SKM-1 treated with dmso at 0.1 percent for 144 hours (cell line): ENCODE data around the gene NARS2.
"Not testable (repeated sequence)": the region's sequence is repeated elsewhere in the genome, so short reads cannot be mapped to it uniquely, and the experiment has no call there.

Source experiments
- DNase-seq: peaks from one replicate; lab custom pipeline; 2025; ENCODE audit not compliant: unreplicated experiment; lab: John Stamatoyannopoulos, UW

NARS2 gene

DNA sequence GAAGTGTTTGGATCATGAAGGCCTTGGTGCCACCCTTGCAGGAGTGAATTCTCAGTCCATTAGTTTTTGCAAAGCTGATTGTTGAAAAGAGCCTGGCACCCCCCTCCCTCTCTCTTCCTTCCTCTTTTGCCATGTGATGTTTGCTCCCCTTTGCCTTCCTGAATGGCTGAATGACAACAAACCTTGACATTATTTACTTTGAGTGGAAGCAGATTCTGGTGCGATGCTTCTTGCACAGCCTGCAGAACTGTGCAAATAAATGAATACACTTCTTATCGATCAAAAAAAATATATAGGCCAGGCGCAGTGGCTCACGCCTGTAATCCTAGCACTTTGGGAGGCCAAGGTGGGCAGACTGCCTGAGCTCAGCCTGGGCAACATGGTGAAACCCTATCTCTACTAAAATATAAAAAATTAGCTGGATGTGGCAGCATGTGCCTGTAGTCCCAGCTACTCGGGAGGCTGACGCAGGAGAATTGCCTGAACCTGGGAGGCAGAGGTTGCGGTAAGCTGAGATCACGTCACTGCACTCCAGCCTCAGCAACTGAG, 2.0 kb upstream of the NARS2 start:
- peak; percentile 12 for DNase-seq

DNA sequence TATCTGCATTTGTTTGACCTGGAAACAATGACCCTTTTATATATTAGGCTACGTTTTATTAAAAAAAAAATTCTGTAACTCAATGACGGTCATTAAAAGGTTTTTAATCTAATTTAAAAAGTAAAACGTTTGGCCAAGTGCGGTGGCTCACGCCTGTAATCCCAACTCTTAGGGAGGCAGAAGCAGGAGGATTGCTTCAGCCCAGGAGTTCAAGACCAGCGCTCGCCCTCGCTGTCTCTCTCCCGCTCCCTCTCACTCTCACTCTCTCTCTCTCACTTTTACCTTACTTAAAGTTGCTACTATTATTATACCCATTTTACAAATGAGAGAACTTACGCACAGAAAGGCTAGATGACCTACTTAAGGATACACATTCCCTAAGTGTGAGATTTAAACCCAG, 814 bp upstream of the NARS2 start:
- no peak for DNase-seq

DNA sequence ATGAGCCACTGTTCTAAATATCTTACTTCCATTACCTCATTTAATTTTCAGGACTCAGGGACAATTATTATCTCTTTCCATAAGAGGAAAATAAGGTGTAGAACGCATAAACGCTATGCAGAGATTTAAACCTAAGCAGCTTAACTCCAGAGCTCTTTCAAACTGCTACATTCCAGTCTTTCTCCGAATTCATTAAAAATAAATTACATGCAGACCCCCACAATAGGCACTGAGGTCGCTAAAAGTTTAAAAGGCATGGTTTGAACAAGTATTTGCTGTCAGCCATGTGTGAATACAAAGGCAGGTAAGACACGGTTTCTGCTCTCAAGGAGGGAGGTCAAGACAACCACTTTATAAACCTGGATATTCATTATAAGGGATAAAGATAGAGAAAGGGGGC, 983 bp downstream of the NARS2 start:
- DNase-seq, result no peak

DNA sequence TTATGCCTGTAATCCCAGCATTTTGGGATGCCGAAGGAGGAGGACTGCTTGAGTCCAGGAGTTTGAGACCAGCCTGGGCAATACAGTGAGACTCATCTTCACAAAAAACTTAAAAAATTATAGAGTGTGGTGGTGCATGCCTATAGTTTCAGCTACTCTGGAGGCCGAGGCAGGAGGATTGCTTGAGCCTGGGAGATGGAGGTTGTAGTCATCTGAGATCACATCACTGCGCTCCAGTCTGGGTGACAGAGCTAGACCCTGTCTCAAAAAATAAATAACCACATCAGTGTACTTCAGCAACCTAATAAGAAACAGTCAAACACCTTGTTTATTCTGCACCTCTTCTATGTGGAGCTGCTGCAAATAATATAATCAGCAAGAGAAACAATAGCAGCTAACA, 1.4 kb downstream of the NARS2 start:
- no peak for DNase-seq

DNA sequence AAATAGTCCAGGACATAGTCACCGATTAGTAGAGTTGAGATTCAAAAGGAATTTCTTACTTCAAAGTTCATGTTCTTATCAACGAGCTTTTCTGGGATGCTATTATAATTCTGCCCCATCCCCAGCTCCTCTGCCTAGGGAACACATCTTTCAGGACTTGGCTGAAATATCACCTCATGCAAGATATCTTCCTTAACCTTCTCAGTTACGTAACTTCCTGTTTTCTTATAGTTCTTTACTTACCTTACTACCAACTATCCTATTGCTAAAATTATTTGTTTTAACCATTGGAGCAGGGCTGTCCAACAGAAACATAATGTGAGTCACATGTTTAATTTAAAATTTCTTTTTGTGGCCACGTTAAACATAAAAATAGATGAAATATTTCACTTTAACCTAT, 2.3 kb downstream of the NARS2 start:
- DNase-seq, result peak; percentile 38

DNA sequence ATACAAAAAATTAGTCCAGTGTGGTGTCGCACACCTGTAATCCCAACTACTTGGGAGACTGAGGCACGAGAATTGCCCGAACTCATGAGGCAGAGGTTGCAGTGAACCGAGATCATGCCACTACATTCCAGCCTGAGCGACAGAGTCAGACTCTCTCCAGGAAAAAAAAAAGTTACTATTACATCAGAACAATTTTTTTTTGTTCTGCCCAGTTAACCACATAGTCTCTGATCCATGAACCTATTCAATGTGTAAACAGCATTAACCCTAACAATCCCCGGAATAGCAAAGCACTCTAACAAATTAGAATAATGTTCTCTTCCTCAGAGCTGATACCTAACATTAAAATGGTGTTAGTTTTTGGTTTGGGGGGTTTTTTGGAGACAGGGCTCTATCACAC, 4.6 kb downstream of the NARS2 start:
- no peak for DNase-seq

DNA sequence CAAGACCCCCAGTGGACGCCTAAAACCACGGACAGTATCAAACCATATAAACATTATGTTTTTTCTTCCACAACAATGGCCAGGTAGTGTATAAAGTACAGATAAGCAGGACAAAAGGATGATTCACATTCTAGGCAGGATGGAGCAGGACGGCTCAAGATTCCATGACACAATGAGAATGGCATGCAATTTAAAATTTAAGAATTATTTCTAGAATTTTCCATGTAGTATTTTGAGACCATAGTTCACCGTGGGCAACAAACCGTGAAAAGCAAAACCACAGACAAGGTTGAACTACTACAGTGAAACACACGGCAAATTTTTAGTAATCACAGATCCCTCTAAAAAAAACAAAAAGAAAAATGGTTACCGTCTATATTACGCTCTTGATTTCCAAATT, 7.5 kb downstream of the NARS2 start:
- DNase-seq, result no peak

DNA sequence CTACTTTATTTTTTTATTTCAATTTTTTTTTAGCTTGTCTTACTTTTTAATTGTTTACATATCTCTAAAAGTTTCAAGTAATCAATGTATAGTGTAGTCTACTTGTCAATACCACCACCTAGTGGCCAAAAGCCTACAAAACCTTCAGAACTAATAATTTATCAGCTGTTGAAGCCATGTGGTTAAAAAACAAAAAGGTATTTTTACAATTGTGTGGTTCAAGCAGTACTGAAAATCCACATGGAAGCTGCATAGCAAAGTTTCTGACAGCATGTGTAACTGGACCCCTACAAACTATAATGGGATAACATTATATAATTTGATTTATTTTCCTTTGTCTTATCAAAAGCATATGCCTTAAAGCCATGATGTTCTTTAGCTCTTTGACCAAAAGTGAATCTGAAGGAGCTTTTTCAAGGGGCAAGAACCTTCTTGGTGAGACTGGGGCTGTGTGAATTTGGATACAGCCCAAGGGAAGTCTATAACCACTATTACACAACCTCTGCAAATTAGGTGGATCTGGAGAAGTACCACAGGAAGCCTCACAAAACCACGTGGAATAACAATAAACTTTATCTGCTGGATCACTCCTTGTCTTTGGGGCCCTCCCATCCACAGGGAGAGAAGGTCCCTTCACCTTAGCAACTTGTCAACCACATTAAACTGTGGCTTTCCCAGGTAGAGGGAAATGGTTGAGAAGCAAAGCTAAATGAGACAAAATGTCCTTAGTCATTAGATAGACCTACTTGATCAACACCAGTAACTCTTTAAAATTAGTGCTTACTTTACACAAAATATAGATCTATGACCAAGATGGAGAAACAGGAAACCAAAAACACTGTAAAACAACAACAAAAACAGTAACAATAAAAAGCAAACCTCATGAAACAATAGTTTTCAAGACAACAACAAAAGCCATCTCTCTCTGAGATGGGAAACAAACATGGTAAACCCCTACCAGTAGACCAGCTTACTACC, 9.9 kb downstream of the NARS2 start:
- peak; percentile 31 for DNase-seq

DNA sequence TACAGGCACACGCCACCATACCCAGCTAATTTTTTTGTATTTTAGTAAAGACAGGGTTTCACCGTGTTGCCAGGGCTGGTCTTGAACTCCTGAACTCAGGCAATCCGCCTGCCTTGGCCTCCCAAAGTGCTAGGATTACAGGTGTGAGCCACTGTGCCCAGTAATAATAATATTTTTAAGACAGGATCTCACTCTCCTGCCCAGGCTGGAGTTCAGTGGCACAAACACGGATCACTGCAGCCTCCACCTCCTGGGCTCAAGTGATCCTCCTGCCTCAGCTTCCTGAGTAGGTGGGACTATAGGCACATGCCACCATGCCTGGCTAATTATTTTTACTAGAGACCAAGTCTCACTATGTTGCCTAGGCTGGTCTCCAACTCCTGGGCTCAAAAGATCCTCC, 10.6 kb downstream of the NARS2 start:
- not testable (repeated sequence) for DNase-seq

DNA sequence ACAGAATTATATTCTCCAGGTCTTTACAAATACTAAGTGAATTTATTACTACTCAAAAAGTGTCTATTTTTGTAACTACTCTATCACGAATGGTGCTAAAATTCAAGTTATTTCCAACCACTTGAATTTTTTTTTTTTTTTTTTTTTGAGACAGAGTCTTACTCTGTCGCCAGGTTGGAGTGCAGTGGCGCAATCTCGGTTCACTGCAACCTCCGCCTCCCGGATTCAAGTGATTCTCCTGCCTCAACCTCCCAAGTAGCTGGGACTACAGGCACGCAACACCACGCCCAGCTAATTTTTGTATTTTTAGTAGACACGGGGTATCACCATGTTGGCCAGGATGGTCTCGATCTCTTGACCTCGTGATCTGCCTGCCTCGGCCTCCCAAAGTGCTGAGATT, 11.6 kb downstream of the NARS2 start:
- not testable (repeated sequence) for DNase-seq

DNA sequence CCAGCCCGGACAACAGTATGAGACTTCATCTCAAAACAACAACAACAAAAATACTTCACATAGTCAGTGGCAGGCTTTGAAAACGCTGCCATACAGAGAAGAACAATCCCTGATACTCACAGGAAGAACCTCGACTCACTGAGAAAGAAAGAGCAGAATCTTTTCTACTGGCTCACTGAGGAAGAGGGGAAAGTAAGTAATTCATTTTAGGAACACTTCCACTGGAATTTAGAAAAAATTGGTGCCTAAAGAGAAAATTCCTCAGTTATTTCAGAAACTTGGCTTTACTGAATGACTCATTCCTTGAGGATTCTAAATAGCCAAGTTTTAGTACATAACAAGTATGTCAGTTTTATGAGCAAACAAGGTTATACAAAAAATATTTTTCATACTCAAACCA, 12.3 kb downstream of the NARS2 start:
- DNase-seq, result no peak

DNA sequence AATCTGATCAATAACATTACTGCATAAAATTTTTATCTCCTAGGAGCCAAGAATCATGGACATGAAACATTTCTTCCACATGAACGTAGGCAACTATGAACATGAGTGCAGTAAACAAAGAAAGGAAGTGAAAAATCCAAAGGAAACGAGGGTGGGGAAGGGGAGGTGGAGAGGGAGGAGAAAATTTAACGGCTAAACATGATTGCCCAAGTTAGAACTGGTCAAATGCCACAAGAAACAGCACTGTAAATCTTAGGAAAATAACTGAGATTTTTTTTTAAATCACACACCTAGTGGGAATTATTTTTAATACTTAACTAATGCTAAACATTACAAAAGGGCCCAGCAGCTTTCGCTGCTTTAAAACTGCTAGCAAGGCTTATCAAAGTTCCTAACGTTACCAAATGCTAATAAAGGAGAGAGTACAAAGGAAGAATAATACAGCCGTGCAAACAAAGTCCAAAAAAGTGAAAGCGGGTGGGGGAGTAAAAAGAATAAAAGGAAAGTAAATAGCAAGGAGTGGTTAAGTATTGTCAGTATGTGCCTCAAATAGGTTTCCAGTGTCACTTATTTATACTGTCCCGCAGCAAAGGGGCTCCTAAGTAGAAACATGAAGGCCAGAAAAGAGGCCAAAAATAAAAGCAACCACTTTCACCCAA, 13.7 kb downstream of the NARS2 start:
- no peak for DNase-seq

DNA sequence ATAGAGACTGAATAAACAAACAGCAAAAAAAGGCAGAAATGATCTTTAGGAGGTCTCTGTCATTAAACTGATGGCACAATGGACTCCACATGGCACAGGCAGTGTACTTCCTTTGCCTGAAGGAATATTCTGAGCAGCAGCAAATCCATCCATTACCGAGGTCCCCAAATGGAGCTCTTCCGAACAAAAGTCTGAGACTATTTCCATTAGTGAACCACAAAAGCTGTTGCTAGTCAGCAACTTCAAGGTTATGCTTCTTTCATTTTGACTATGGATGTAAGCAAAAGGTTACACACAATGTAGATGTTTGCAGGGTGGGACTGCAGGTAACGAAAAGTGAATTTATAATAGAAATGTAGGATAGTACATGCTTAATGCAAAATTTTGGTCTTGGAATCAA, 14.5 kb downstream of the NARS2 start:
- DNase-seq, result no peak

DNA sequence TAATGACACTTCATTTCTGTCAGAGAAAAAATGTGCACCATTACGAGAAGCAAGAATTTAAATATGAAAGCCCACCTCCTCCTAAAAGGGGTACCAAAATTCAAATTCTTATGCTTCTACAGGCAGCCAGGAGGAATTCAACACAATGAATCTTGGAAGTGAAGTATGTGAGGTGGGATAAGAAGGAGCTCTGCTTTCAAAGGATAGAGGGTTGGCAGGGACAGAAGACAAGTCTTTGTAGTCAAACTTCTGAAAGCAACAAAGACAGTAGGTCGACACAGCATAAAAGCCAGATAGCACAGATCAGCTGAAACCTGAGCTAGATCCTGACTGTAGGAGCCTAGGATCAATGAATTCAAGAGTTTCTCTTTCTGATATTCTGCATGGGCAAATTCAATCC, 17.4 kb downstream of the NARS2 start:
- no peak for DNase-seq

DNA sequence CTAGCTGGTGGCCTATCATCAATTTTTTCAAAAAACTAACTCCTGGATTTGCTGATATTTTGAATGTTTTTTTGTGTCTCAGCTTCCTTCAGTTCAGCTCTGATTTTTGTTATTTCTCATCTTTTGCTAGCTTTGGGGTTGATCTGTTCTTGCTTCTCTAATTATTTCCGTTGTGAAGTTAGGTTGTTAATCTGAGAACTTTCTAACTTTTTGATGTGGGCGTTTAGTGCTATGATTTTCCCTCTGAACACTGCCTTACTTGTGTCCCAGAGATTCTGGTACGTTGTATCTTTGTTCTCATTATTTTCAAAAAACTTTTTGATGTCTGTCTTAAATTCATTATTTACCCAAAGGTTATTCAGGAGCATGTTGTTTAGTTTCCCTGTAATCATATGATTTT, 19.1 kb downstream of the NARS2 start:
- DNase-seq, result no peak

DNA sequence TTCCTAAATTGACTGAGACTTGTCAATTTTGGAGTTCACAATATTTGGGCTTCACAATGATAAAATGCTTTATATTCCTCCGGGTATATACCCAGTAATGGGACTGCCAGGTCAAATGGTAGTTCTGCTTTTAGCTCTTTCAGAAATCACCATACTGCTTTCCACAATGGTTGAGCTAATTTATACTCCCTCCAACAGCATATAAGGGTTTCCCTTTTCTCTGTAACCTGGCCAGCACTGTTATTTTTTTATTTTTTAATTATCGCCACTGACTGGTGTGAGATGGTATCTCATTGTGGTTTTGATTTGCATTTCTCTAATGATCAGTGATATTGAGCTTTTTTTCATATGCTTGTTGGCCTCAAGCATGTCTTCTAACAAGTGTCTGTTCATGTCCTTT, 21.8 kb downstream of the NARS2 start:
- no peak for DNase-seq

DNA sequence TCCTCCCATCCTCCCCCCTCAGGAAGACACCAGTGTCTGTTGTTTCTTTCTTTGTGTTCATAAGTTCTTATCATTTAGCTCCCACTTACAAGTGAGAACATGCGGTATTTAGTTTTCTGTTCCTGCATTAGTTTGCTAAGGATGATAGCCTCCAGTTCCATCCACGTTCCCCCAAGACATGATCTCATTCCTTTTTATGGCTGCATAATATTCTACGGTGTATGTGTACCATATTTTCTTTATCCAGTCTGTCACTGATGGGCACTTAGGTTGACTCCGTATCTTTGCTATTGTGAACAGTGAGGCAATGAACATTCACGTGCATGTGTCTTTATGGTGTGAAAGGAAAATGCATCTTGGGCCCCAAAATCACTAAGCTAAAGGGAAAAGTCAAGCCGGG, 22.5 kb downstream of the NARS2 start:
- DNase-seq, result not testable (repeated sequence)

DNA sequence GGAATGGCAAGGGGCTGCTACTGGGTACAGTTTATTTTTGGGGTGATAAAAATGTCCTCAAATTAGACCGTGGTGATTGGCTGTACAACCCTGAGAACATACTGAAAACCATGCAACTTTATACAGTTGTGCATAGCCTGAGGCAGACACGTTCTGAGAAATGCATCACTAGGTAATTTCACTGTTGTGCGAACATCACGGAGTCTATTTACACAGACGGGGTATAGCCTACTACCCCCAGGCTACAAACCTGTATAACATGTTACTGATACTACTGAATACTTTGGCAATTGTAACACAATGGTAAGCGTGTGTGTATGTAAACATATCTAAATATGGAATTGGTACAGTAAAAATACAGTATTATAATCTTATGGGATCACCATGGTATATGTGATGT, 23.6 kb downstream of the NARS2 start:
- no peak for DNase-seq

DNA sequence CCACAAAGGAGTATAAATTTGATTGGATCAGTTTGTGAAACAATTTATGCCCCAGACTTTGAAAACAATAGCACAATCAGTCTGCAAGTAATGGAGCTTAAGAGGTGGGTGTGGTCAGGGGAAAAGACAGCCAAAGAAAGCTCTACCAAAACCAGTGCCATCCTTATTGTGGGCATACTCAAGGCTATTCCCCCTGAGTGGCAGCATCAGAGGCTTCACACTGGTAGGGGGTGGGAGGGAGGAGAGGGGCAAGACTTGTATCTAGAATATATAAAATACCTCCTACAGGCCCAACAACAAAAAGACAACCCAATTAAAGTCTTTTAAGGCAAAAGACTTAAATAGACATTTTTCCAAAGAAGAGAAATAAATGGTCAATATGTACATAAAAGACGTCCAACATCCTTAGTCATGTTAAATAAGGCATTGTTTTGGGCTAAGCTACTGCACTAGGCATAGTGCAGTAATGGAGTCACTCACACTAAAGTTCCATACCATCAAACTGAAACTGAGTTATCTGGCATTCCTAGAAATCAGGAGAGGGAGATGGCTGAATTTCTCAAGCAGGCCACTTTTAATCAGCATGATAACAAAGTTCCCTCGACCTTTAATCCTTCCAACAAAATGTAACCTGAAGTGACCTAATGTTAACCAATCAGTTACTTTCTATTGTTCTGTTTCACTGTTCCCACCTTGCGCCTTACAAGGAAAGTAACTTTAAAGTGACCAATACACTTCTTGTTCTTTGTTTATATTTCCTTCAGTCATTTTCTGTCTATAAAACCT, 24.8 kb downstream of the NARS2 start:
- no peak for DNase-seq

DNA sequence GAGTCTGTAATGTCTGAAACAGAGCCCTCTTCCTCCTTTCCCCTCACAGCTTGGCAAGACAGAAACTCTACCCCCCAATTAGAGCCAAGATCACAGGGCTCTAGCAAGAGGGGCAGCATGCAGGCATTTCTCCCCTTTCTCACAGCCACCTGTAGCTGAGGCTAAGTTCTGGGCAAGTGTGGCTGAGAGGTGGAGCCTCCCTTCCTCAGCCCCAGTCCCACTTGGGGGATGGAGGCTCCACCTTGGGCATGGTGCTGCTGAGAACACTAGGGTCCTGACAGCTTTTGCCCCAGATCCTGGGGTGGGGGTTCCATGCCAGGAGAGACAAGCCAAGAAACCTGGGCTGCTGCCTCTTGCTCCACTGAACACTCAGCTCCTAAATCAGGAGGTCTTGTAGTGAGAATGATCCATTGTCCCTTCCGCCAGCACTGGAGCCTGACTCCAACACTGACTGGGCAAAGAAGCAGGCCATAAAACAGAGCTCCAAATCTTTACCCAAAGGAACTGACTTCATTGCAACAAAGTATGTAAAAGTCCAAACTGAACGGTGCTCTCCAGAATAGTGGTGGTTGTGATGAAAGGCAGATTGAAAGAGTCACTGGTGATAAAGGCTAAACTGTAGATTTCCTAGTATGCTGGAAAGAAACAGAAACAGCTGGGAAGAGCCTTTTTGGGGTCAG, 25.6 kb downstream of the NARS2 start:
- DNase-seq, result no peak
